Stomach smooth muscle (tissue), 2 donors: ENCODE measurements around the gene SGCB.
A peak's percentile ranks its signal among the peaks of the same experiment; 100 is the strongest.

Experiments
- H3K27ac ChIP-seq: one replicate; pipeline ENCODE4 v1.7.0; 2013; ENCODE audit warnings: mild to moderate bottlenecking, low read length, inconsistent platforms
- H3K27me3 ChIP-seq, 2 donors: one replicate each; pipeline ENCODE4 v1.7.0; 2013; ENCODE audit warnings: low read length in 2 of 2; ENCODE audit not compliant: insufficient read depth in 2 of 2, control insufficient read depth in 1 of 2
- H3K36me3 ChIP-seq, 2 donors: one replicate each; pipeline ENCODE4 v1.7.0; 2013; ENCODE audit warnings: low read length in 2 of 2; ENCODE audit not compliant: control insufficient read depth in 2 of 2, insufficient read depth in 2 of 2
- H3K4me1 ChIP-seq: one replicate; pipeline ENCODE4 v1.7.0; 2013; ENCODE audit warnings: low read length; ENCODE audit not compliant: control insufficient read depth, insufficient read depth
- H3K4me3 ChIP-seq, 2 donors: one replicate each; pipeline ENCODE4 v1.7.0; 2013; ENCODE audit warnings: low read length in 2 of 2
- H3K9ac ChIP-seq, 2 donors: one replicate each; pipeline ENCODE4 v1.7.0; 2013; ENCODE audit warnings: low read length in 2 of 2, mild to moderate bottlenecking in 1 of 2
- H3K9me3 ChIP-seq, 2 donors: one replicate each; pipeline ENCODE4 v1.7.0; 2013; ENCODE audit warnings: low read length in 2 of 2; ENCODE audit not compliant: control insufficient read depth in 2 of 2
- donor health status: healthy.
- donor health status: Pancreatic carcinoma.

The SGCB gene

DNA sequence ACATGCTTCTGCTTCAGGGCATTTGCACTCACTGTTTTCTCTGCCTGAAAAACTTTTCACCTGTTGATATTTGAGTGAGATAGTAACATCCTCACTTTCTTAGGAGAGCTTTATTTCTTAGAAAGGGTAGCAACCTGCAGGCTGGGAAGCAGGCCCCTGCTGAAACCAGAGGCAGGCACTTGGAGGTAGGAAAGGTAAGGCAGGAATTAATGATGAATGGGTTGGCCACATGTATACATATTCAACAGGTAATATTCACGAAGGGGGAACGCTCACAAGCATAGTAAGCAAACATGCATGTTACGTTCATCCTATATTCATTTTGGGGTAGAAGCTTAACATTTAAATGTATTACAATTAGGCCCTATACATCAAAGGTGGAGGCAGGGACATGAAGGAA is 16.2 kb upstream of the SGCB start:
- no peaks in the 10 kb centered on the region for H3K9me3 ChIP-seq
- H3K36me3 ChIP-seq, result no peaks in the 10 kb centered on the region
- peaks cover 0 to 10% of the 10 kb centered on the region in 2 donors for H3K27me3 ChIP-seq
- no peak overlapping the region for H3K9ac ChIP-seq
- H3K4me3 ChIP-seq, result no peak overlapping the region
- H3K4me1 ChIP-seq, result peaks cover 9% of the 10 kb centered on the region
- no peak overlapping the region for H3K27ac ChIP-seq

GRCh38 chr4:52052475-52052780 is 14.3 kb upstream of the SGCB start:
- Histone ChIP-seq H3K4me3 (peak overlapping the region; percentile 75 to 77), H3K36me3 (no peaks in the 10 kb centered on the region), H3K27ac (peak overlapping the region; percentile 41), H3K9ac (peak overlapping the region in 1 of 2 donors; percentile 18), H3K27me3 (peaks cover 0 to 12% of the 10 kb centered on the region in 2 donors), H3K4me1 (peaks cover 9% of the 10 kb centered on the region), H3K9me3 (no peaks in the 10 kb centered on the region)

DNA sequence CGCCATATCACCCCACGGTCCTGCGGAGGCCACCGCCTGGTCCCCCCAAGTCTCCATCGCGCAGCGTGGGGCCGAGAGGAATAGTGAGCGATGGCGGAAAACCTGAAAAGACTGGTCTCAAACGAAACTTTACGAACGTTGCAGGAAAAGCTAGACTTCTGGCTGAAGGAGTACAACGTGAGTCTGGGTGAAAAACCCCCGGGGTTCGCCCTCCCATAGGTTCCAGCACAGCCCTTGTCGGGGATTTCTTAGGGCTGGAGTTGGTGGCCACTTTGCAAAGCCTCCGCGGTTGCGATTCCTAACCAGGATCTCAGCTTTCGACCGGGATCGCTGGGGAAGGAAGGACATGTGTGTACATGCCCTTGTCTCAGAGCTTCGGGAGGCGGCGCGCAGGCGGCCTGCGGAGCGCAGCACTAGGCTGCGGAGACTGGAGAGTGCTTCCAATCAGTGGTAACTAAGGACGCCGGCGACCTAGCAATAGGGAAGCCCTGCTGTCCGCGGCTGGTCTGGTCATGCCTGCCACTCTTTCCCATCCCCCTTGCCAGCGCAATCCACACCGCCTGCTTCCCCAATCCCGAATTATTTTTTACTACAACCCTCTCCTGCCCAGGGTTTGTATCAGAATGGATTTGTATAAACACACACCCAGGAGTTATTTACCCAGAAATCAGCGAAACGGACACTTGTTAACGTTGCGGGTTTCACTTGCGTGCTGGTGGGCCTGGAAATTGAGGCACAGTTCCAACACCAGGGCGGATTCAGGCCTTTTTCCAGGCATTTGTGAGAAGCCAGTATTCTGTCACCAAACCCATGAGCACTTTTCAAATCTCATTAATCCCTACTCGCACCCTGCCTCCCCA is 13.7 kb upstream of the SGCB start:
- peaks cover 0 to 12% of the 10 kb centered on the region in 2 donors for H3K27me3 ChIP-seq
- H3K9ac ChIP-seq, result peak overlapping the region in 1 of 2 donors; percentile 33
- peaks cover 9% of the 10 kb centered on the region for H3K4me1 ChIP-seq
- peak overlapping the region; percentile 75 to 77 for H3K4me3 ChIP-seq
- H3K9me3 ChIP-seq, result no peaks in the 10 kb centered on the region
- H3K36me3 ChIP-seq, result no peaks in the 10 kb centered on the region
- H3K27ac ChIP-seq, result peak overlapping the region; percentile 41

- no peaks in the 10 kb centered on the region for H3K9me3 ChIP-seq
- no peaks in the 10 kb centered on the region for H3K36me3 ChIP-seq
- peaks cover 0 to 12% of the 10 kb centered on the region in 2 donors for H3K27me3 ChIP-seq
- peak within 1 kb of the TSS; percentile 75 to 77 for H3K4me3 ChIP-seq
- peak within 1 kb of the TSS; percentile 41 for H3K27ac ChIP-seq
- peak within 1 kb of the TSS in 1 of 2 donors; percentile 33 for H3K9ac ChIP-seq
- peaks cover 9% of the 10 kb centered on the region for H3K4me1 ChIP-seq
Measured at GRCh38 chr4:52051213-52051614, 13.1 kb upstream of the SGCB start, which contains the start of gene SPATA18. SPATA18 (plus strand) TSS chr4:52051304; CDS start chr4:52051705, 401 bp downstream.

- no peak overlapping the region for H3K27ac ChIP-seq
- no peaks in the 10 kb centered on the region for H3K36me3 ChIP-seq
- no peak overlapping the region for H3K4me3 ChIP-seq
- H3K4me1 ChIP-seq, result peaks cover 9% of the 10 kb centered on the region
- no peaks in the 10 kb centered on the region for H3K9me3 ChIP-seq
- no peak overlapping the region for H3K9ac ChIP-seq
- peaks cover 0 to 12% of the 10 kb centered on the region in 2 donors for H3K27me3 ChIP-seq
Measured at GRCh38 chr4:52049266-52049665, 11.2 kb upstream of the SGCB start.

DNA sequence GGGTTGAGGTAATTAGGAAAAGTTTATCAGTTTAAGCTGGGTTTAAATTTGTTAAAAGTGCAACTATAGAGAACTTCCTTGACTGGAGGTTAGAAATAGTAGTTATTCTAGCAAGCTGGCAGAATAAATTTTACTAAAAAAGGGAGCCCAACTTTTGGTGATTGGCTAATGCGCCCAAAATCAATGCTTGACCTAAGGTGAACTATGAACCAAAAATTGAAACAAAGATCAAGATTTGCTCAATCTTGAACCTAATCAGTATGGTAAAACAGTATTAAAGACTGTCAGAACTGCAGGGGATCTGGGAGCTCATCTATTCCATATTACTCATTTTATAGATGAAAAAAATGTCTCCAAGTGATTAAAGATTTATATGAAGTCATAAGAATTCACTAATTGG is 6.9 kb upstream of the SGCB start:
- Histone ChIP-seq H3K4me3 (no peak overlapping the region), H3K36me3 (no peaks in the 10 kb centered on the region), H3K27ac (no peak overlapping the region), H3K9ac (no peak overlapping the region), H3K27me3 (peaks cover 0 to 2% of the 10 kb centered on the region in 2 donors), H3K9me3 (no peaks in the 10 kb centered on the region), H3K4me1 (no peaks in the 10 kb centered on the region)

DNA sequence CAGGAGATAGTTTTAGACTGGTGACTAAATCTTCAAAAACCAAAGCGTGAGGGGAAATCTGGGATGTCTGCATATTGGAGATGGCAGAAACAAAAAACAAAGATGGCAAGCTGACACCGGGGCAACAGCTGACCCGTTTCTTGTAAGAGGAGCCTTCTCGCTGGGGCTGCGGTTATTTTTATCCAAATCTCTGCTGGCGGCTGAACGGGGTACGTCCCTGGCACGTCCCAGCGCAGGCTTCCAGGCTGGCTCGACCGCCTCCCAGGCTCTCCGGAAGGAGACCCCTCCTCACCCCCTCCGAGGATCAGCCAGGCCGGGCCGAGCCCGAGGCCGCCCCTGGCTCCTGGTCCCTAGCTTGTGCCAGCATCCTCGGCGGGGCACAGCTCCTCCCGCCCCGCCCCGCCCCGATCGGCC is 403 bp downstream of the SGCB start:
- Histone ChIP-seq H3K27me3 (no peaks in the 10 kb centered on the region), H3K9ac (peak overlapping the region; percentile 64 to 75), H3K4me1 (no peaks in the 10 kb centered on the region), H3K4me3 (peak overlapping the region; percentile 81 to 86), H3K27ac (no peak overlapping the region), H3K9me3 (no peaks in the 10 kb centered on the region), H3K36me3 (no peaks in the 10 kb centered on the region)

GRCh38 chr4:52036886-52037530 is 1.1 kb downstream of the SGCB start:
- no peaks in the 10 kb centered on the region for H3K9me3 ChIP-seq
- H3K27ac ChIP-seq, result no peak overlapping the region
- no peaks in the 10 kb centered on the region for H3K36me3 ChIP-seq
- H3K9ac ChIP-seq, result peak overlapping the region; percentile 64 to 75
- no peaks in the 10 kb centered on the region for H3K27me3 ChIP-seq
- no peaks in the 10 kb centered on the region for H3K4me1 ChIP-seq
- H3K4me3 ChIP-seq, result peak overlapping the region; percentile 81 to 86

- Histone ChIP-seq H3K27ac (no peak overlapping the region), H3K4me3 (no peak overlapping the region), H3K4me1 (no peaks in the 10 kb centered on the region), H3K9me3 (no peaks in the 10 kb centered on the region), H3K36me3 (peaks cover 0 to 2% of the 10 kb centered on the region in 2 donors), H3K27me3 (no peaks in the 10 kb centered on the region), H3K9ac (no peak overlapping the region)
Measured at GRCh38 chr4:52035190-52035589, 2.9 kb downstream of the SGCB start.

DNA sequence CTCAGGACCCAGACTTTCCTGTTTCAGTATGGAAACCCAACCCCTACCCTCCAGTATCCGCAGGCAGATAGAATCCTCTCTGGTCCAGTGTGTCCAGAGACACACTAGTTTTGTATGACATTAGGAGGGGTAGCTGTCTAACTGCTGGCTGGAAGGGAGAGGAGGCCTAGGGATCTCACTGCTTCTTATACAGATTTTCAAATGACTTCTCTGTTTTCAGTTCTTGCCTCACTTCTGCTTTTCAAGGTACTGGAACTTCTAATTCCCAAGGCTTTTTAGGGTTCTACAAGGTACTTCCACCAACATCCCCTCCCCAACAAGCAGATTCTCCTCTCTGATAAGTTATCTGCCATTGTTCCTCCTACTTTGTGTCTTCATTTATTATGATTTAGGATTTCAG is 6.1 kb downstream of the SGCB start:
- H3K36me3 ChIP-seq, result peaks cover 7 to 10% of the 10 kb centered on the region in 2 donors
- no peak overlapping the region for H3K9ac ChIP-seq
- no peak overlapping the region for H3K27ac ChIP-seq
- H3K9me3 ChIP-seq, result no peaks in the 10 kb centered on the region
- H3K4me1 ChIP-seq, result no peaks in the 10 kb centered on the region
- H3K27me3 ChIP-seq, result no peaks in the 10 kb centered on the region
- H3K4me3 ChIP-seq, result no peak overlapping the region

DNA sequence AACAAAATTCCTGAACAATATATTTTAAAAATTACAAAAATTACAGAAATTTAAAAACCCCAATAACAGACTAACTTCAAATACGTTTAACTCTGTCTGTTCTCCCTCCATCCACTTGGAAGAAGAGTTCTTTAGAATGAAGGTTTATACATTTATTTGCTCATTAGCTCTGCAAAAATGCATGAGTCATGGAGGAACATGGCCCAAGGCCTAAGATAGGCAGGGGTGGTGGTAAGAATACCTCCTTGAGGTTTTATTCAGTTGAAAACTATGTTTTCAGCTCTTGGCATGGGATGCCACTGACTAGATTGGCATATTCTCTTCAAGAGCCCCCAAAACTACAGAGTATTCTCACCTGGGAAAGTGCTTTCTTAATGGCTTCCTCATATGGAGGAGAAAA is 9.1 kb downstream of the SGCB start:
- Histone ChIP-seq H3K4me1 (no peaks in the 10 kb centered on the region), H3K9me3 (no peaks in the 10 kb centered on the region), H3K9ac (no peak overlapping the region), H3K27ac (no peak overlapping the region), H3K27me3 (no peaks in the 10 kb centered on the region), H3K36me3 (peaks cover 17 to 19% of the 10 kb centered on the region in 2 donors), H3K4me3 (no peak overlapping the region)
